Chondrocyte (in vitro differentiated cells): ENCODE data around the gene SEL1L2. TPM values are rescaled to one million over a fixed set of nuclear protein-coding genes. Genes with fewer than 3 reads are reported as not detected.

ENCODE experiments used
- DNase-seq: peaks from one replicate; pipeline ENCODE4 v3.0.0; 2021; ENCODE audit warnings: mixed read lengths, low spot score
- H3K27ac Mint-ChIP-seq: one replicate; pipeline ENCODE4 v1.8.0; 2021; ENCODE audit warnings: mild to moderate bottlenecking, moderate library complexity, mixed read lengths; ENCODE audit not compliant: unreplicated experiment
- H3K27me3 Mint-ChIP-seq: 2 replicates; pipeline ENCODE4 v1.8.0; 2021; ENCODE audit warnings: low read depth, mixed read lengths
- H3K36me3 Mint-ChIP-seq: 2 replicates; pipeline ENCODE4 v1.8.0; 2021; ENCODE audit warnings: low read depth, mixed read lengths
- H3K4me1 Mint-ChIP-seq: 2 replicates; pipeline ENCODE4 v1.8.0; 2021; ENCODE audit warnings: low read depth, mild to moderate bottlenecking, mixed read lengths
- H3K4me3 Mint-ChIP-seq: one replicate; pipeline ENCODE4 v1.8.0; 2021; ENCODE audit warnings: mild to moderate bottlenecking, moderate library complexity, mixed read lengths; ENCODE audit not compliant: unreplicated experiment
- H3K9me3 Mint-ChIP-seq: 2 replicates; pipeline ENCODE4 v1.8.0; 2021; ENCODE audit warnings: low read depth, mixed read lengths
- CTCF ChIP-seq: fragments of 200-600 bp; sonication (generic); IDR thresholded peaks from 2 replicates; pipeline ENCODE4 v1.5.0; 2021; ENCODE audit warnings: antibody characterized with exemption, mild to moderate bottlenecking, moderate library complexity
- total RNA-seq: library from RNA; stranded (reverse); gene quantifications from 3 replicates; pipeline ENCODE4 v1.2.1, GENCODE V29; 2021

Gene SEL1L2
- total RNA-seq, 1 donor from 2014 or later, result not detected

GRCh38 chr20:13953227-13953626 is 37.2 kb downstream of the SEL1L2 start:
- DNase-seq, result no peak
- Mint-ChIP-seq H3K27ac (no peak overlapping the region), H3K27me3 (no peaks in the 10 kb centered on the region), H3K9me3 (no peaks in the 10 kb centered on the region), H3K4me1 (no peaks in the 10 kb centered on the region), H3K36me3 (no peaks in the 10 kb centered on the region), H3K4me3 (no peak overlapping the region)
- TF ChIP-seq CTCF, result peak; percentile 31

DNA sequence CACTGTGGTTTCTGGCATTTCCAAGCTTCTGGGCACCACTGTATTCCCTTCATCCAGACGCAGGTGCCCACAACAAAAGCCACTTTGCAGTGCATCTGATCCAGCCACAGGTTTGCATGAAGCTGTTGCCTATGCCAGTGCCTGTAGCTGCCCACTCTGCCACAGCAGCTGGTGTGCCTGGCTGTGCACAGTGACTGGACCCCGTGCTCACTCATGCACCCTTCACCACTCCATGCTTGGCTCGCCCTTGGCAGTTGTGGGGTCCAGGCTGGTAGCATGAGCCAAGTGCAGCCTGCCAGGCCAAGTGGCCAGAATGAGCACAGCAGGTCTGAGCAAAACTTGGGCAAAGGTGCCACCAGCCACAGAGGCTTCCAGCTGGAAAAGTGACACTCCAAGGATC is 42.7 kb downstream of the SEL1L2 start:
- no peak for DNase-seq
- Mint-ChIP-seq H3K4me3 (no peak overlapping the region), H3K27ac (no peak overlapping the region), H3K27me3 (peaks cover 7% of the 10 kb centered on the region), H3K4me1 (no peaks in the 10 kb centered on the region), H3K36me3 (no peaks in the 10 kb centered on the region), H3K9me3 (no peaks in the 10 kb centered on the region)
- TF ChIP-seq CTCF, result no peak

GRCh38 chr20:13941031-13941430 is 49.4 kb downstream of the SEL1L2 start:
- Mint-ChIP-seq H3K4me1 (no peaks in the 10 kb centered on the region), H3K36me3 (no peaks in the 10 kb centered on the region), H3K27me3 (peaks cover 11% of the 10 kb centered on the region), H3K9me3 (peaks cover 7% of the 10 kb centered on the region), H3K27ac (no peak overlapping the region), H3K4me3 (no peak overlapping the region)
- no peak for TF ChIP-seq CTCF
- no peak for DNase-seq

GRCh38 chr20:13936781-13937576 is 53.4 kb downstream of the SEL1L2 start:
- H3K9me3 Mint-ChIP-seq, result peaks cover 11% of the 10 kb centered on the region
- DNase-seq, result no peak
- H3K4me1 Mint-ChIP-seq, result no peaks in the 10 kb centered on the region
- no peak overlapping the region for H3K4me3 Mint-ChIP-seq
- H3K27ac Mint-ChIP-seq, result no peak overlapping the region
- H3K36me3 Mint-ChIP-seq, result no peaks in the 10 kb centered on the region
- no peak for TF ChIP-seq CTCF
- peaks cover 4% of the 10 kb centered on the region for H3K27me3 Mint-ChIP-seq

DNA sequence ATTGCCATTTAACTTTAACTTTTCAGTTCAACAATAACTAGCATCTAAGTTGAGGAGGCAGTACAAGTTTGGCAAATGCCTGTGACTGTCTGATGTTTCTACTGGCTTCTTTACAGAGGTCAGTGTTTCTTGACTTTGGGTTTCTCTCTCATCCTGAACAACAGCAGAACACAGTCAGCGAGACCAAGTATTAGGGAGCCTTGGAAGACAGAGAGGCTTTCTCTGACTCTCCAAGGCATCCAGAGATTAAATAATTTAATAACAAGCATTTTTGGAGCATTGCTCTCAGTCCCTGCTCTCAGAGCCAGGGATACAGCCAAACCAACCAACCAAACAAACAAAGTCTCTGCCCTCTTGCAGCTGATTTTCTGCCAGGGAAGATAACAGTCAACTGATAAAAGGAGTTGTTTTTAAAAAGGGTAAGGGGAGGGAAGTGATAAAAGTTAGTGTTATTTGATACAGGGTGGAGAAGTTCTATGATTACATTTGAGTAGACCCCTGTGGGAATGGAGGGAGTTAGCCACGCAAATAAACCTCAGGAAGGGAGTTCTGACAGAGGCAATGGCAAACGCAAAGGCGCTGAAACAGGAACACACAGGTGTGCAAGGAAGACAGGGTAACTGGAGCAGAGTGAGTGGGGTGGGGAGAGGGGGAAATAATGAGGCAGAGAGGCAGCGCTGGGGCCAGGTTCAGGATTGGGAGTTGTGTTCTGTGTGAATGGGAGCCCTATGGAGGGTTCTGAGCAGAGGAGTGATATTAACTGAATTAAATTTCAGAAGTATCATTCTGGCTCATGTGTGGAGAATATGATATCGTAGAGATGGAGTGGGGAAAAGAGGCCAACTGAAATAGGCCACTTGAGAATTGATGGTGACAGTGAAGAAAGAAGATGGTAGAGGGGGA is 55.2 kb downstream of the SEL1L2 start:
- Mint-ChIP-seq H3K4me1 (no peaks in the 10 kb centered on the region), H3K9me3 (peaks cover 11% of the 10 kb centered on the region), H3K27ac (no peak overlapping the region), H3K27me3 (no peaks in the 10 kb centered on the region), H3K36me3 (no peaks in the 10 kb centered on the region), H3K4me3 (no peak overlapping the region)
- no peak for DNase-seq
- no peak for TF ChIP-seq CTCF
